HG03060 (cell line): ENCODE measurements around the gene NOL6.
"Not testable (repeated sequence)": the region's sequence is repeated elsewhere in the genome, so short reads cannot be mapped to it uniquely, and the experiment has no call there.

Experiments used
- ATAC-seq: cut with Tn5 transposase; IDR thresholded peaks from one replicate; pipeline ENCODE4 v1.9.1; 2021; ENCODE audit warnings: low read depth, moderate number of reproducible peaks; ENCODE audit not compliant: unreplicated experiment

The NOL6 gene, protein sequence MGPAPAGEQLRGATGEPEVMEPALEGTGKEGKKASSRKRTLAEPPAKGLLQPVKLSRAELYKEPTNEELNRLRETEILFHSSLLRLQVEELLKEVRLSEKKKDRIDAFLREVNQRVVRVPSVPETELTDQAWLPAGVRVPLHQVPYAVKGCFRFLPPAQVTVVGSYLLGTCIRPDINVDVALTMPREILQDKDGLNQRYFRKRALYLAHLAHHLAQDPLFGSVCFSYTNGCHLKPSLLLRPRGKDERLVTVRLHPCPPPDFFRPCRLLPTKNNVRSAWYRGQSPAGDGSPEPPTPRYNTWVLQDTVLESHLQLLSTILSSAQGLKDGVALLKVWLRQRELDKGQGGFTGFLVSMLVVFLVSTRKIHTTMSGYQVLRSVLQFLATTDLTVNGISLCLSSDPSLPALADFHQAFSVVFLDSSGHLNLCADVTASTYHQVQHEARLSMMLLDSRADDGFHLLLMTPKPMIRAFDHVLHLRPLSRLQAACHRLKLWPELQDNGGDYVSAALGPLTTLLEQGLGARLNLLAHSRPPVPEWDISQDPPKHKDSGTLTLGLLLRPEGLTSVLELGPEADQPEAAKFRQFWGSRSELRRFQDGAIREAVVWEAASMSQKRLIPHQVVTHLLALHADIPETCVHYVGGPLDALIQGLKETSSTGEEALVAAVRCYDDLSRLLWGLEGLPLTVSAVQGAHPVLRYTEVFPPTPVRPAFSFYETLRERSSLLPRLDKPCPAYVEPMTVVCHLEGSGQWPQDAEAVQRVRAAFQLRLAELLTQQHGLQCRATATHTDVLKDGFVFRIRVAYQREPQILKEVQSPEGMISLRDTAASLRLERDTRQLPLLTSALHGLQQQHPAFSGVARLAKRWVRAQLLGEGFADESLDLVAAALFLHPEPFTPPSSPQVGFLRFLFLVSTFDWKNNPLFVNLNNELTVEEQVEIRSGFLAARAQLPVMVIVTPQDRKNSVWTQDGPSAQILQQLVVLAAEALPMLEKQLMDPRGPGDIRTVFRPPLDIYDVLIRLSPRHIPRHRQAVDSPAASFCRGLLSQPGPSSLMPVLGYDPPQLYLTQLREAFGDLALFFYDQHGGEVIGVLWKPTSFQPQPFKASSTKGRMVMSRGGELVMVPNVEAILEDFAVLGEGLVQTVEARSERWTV

DNA sequence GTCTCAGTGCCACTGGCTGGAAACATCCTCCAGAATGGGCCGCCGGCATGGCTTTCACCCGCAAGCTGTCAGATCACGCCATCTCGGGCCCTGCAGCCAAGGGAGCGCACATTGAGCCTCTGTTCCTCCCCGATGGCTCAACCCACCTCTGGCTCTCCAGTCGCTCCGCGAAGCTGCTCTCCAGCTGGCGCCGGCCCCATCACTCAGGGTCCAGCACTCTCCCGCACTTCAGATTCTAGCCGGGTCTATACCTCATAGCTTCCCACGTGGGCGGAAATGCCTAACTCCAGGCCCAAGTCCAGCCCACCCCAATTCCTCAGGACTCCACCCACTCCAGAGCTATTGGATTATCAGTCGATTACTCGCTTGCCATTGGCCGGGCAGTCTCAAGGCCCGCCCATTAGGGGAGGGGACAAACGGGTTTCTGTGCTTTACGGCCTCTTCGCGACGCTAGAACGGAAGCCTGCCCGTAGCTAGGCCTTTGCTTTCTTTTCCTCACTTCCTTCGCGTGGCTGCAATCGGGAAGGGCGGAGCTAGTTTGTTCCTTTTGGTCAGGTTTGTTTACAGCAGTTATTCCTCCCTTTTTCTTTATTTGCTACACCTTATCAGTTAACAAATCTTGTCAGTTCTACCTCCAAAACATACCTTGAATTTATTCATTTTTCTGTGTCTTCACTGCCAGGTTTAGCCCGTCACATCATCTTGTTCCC lies at the start of gene NOL6:
Gene NOL6 (minus strand): TSS at position 282 of the 710 bp plus-strand sequence. CDS start 82 bp downstream, at position 200.
- ATAC-seq: peak; percentile 97

DNA sequence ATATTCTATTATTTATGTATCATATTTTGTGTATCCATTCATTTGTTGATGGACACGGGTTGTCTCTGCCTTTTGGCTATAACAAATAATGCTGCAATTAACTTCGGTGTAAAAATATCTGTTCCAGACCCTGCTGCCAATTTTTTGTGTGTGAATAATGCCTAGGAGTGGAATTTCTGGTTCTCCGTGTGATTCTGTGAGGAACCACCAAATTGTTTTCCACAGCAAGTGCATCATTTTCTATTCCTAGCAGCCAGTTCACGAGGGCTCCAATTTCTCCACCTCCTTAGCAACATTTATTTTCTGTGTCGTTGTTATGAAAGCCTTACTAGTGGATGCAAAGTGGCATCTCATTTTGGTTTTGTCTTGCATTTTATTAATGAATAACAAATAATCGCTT lies 48.1 kb upstream of the NOL6 start:
- not testable (repeated sequence) for ATAC-seq

DNA sequence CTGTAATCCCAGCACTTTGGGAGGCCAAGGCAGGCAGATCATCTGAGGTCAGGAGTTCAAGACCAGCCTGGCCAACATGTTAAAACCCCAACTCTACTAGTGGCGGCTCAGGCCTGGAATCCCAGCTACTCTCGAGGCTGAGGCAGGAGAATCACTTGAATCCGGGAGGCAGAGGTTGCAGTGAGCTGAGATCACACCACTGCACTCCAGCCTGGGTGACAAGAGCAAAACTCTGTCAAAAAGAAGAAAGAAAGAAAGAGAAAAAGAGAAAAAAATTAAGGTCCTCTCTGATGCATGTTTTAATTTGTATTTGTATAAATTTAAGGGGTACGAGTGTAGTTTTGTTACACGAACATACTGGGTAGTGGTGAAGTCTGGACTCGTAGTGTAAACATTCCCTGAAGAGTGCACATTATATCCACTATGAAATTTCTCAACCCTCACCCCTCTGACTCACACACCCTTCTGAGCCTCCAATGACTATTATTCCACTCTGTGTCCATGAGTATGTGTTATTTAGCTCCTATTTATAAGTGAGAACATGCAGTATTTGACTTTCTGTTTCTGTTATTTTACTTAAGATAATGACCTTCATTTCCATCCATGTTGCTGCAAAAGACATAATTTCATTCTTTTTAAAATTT lies 44.3 kb upstream of the NOL6 start:
- not testable (repeated sequence) for ATAC-seq

DNA sequence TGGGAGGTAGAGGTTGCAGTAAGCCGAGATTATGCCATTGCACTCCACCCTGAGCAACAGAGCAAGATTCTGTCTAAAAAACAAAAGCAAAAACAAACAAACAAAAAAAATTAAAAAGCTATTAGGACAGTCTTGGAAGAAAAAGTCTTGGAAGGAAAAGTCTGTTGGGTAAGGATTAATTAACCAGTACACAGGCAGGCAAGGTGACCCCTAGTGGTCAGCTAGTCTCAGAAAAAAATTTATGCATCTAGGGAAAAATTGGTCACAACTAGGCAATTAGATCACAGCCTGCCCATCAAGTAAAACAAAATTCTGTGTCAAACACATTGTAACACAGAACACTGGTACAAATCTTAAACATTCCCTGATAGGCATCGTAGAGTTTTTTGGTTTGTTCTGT lies 43.6 kb upstream of the NOL6 start:
- no peak for ATAC-seq

DNA sequence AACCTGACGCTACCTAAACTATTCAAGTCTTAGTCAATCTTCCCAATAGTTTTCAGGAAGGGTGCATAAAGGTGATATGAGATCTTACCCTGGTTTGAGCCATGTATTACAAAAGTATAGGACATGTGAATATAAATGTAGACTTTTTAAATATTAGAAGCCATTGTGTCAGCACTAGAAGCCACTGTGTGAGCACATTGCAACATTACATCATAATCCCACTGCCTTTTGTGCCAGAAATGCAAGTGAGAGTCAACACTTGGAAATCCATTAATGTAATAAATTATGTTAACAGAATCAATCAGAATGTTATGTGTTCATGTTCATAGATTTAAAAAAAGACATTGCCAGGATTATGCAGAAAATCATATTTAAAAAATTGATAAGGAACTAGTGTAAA lies 42.7 kb upstream of the NOL6 start:
- ATAC-seq: not testable (repeated sequence)

DNA sequence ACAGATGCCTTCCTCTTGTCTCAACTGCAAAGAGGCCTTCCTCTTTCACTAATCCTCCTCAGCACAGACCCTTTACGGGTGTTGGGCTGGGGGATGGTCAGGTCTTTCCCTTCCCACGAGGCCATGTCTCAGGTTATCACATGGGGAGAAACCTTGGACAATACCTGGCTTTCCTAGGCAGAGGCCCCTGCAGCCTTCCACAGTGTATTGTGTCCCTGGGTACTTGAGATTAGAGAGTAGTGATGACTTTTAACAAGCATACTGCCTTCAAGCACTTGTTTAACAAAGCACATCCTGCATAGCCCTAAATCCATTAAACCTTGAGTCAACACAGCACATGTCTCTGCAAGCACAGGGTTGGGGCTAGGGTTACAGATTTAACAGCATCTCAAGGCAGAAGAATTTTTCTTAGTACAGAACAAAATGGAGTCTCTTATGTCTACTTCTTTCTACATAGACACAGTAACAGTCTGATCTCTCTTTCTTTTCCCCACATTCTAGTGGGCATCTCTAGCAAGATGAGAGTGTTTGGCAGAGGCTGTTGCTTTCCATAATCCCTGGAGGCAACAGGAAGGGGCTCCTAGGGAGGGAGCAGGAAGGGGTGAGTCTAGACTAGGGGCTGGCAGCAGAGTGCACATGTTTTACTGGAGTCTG lies 41.7 kb upstream of the NOL6 start:
- not testable (repeated sequence) for ATAC-seq

DNA sequence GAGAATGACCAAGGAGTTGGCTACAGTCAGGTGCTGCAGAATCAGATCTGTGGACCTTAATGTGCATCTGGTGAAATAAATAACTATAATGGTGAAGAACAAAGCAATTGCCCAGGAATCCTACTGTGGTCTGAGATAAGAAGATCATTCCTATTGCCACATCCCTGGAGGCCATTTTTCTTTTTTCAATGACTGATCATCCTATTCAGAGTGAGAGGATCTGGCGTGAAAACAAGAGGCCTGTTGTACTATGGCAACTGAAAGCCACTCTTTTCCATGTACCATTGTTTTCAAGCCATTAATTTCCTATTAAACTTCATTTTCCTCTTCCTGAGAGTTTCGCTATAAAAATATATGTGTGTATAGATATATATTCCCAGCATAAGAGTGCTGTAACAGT lies 38.8 kb upstream of the NOL6 start:
- not testable (repeated sequence) for ATAC-seq

DNA sequence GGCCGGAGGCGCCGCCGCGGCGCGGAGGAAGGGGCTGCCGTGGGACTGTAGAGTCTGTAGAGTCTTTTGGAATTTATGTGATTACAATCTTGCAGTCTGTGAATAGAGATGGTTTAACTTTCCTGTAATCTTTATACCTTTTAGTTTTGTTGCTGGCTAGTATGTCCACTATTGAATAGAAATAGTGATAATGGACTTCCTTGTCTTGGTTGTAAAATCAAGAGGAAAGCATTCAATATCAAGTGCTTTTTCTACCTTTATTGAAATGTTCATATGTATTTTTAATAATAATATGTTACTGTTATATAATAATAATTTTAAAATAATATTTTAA lies 37.4 kb upstream of the NOL6 start:
- not testable (repeated sequence) for ATAC-seq

DNA sequence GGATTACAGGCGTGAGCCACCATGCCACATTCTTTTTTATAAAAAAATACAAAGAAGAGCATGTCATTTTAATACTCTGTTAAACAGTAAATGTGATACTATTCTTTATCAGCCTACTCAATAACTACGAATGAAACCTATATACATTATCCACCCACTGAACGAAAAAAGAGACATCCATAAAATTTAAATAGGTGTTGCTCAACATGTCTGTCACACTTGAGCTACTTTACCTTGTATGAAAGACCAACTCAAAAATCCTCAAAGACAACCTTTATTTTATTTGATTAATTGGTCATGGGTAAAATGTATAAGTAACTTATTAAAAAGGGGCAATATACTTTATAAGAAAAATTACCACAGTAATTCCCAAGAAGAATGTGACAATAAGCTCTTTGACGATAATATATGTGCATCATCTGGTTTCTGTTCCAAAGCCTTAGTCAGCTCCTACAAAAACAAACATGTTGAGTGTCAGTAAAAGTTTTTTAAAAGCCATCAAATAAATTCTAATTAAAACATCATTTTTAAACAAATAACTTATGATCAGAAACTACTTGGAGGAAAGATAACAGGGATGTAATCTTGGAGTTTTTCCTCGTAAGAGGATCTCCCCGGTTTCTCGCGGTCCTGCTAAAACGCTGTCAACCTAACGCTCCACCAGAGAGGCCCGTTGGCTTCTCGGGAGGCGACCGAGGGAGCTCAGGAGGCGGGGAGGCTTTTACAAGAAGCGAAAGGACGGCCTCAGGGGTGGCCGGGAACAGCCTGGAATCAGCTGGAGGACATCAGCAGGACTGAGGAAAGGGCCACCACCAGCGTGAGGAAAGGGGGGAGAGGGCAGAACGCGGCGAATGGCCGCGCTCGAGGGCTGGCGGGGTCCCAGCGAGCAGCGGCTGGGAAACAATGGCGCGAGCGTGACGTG lies 36.8 kb upstream of the NOL6 start:
- no peak for ATAC-seq

DNA sequence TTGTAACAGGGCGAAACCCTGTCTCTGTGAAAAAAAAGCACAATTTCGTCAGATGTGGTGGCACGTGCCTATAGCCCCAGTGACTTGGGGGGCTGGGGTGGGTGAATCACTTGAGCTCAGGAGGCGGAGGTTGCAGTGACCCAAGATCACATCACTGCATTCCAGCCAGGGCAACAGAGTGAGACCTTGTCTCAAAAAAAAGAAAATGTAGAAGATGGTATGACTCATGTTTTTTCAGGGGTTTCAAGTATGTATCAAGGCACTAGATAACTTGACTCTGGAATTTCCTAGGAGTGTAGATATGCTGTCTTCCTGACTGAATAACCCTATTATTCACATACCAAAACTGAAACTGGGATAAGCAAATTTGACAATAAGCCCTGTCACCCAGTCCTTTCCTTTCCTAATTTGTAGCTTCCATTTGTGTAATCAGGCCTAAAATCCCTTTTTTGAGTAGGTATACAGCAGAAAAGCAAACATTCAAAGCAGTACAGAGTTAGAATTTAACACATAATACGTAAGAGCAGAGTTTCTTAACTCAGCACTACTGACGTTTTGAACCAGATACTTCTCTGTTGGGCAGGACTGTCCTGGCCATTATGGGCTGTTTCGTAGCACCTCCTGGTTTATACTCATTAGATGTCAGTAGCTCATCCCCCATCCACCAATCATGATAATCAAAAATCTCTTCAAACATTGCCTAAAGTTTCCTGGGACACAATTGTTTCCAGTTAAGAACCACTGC lies 33.1 kb upstream of the NOL6 start:
- no peak for ATAC-seq

DNA sequence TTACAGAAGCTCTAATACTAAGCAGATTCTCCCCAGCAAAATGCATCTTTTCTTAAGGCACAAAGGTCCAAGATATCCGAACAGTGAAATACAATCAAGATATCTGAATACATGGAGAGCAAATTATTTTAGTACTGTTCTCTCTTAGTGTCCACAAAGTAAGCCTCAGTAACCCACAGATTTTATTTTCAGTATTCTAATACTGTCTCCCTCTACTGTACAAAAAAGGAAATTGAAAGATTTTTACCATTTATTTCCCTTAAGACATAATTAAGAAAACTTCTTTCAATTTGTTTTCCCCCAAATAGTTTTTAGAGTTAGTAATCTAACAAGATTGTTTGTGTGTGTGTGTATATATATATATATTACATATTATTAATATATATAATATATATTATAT lies 24.7 kb upstream of the NOL6 start:
- ATAC-seq: no peak

DNA sequence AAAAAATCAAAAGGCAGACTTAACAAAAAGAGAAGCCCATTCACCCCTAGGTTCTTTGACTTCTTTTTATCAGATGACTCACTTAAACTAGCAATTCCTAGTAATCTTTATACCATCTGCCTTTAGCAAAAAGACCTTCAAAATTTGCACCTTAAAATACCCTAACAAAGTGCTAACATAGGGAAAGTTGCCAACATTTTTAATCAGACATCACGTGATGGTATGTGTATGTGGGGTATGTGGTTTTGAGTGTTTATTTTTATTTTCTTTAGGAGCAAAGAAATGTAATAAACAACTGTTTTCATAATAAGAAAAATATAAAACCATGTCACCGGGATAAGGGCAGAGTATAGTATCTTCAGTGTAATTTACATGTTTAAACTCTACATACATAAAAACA lies 20.1 kb upstream of the NOL6 start:
- not testable (repeated sequence) for ATAC-seq

DNA sequence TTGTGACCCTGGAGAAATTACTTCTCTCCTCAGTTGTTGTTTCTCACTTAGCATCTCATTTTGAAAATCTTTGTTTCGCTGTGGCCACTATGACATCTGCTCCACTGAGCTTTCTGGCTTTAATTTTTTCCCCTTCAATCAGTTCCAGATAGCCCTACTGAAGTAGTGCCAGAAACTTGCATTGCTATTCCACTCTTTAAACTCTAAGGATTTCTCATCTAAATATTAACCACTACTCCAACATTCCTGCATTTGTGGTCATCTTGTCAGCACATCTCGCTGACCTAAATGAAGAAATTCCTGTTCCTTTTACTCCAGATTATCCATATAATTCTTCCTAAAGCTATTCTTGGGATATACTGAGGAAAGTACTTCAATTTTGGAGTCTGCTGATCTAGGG lies 15.3 kb upstream of the NOL6 start:
- ATAC-seq: no peak

DNA sequence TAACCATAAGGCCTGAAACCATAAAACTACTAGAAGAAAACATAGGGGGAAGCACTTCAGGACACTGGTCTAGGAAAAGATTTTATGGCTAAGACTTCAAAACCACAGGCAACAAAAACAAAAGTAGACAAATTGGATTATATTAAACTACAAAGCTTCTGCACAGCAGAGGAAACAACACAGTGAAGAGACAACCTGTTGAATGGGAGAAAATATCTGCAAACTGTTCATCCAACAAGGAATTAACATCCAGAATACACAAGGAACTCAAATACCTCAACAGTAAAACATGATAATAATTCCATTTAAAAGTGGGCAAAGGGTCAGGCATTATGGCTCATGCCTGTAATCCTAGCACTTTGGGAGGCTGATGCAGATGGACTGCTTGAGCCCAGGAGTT lies 11.6 kb upstream of the NOL6 start:
- ATAC-seq: not testable (repeated sequence)

DNA sequence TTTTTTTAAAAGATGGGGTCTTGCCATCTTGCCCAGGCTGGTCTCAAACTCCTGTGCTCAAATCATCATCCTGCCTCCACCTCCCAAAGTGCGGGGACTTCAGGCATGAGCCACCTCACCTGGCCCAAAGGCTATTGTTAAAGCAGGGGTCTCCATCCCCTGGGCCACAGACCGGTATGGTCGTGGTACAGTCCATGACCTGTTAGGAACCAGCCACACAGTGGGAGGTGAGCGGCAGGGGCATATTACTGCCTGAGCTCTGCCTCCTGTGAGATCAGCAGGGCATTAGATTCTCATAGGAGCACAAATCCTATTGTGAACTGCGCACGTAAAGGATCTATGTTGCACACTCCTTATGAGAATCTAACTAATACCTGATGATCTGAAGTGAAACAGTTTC lies 7.3 kb upstream of the NOL6 start:
- ATAC-seq: no peak

DNA sequence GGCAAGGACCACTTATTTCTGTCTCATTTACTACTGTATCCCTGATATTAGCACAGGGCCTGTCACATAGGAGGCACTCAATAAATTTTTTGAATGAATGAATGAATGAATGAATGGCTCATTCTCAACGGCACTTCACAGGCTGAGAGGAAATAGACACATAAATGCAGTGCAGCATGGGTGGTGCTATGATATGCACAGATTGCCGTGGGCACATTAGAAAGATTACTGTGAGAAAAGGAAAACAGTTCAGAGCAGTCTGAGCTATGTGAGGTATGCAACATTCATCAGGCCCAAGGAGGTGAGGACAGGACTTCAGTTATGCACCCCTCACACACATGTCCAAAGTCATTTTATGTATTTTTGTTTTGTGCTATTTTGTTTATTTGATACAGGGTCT lies 6.4 kb upstream of the NOL6 start:
- no peak for ATAC-seq

DNA sequence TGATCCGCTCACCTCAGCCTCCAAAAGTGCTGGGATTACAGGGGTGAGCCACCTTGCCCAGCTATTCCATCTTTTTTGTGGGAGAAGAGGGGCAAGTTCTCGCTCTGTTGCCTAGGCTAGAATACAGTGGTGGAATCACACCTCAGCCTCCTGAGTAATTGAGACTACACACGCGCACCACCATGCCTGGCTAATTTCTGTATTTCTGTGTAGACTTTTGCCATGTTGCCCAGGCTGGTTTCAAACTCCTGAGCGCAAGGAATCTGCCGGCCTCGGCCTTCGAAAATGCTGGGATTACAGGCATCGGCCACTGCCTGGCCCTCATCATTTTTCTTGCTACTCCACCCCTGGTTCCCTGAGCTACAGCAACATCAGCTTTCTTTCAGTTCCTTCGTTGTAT lies 2.8 kb upstream of the NOL6 start:
- no peak for ATAC-seq

DNA sequence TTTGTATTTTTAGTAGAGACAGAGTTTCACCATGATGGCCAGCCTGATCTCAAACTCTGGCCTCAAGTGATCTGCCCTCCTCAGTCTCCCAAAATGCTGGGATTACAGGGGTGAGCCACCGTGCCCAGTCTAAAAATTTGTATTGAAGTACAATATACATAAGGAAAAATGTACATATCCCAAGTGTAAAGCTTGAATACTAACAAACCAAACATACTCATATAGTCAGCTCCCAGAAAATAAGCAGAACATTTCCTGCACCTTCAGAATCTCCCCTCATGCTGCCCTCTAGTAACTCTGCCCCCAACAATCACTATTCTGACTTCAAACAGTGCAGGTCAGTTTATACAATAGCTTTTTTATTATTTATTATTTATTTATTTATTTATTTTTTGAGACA lies 1.6 kb upstream of the NOL6 start:
- no peak for ATAC-seq
